Fibroblast of peridontal ligament (primary cell): ENCODE measurements around the gene PDE9A.

Source experiments
- DNase-seq: peaks from one replicate; pipeline ENCODE4 v3.0.0-alpha.2; 2010; ENCODE audit errors: extremely low read depth

The PDE9A gene

DNA sequence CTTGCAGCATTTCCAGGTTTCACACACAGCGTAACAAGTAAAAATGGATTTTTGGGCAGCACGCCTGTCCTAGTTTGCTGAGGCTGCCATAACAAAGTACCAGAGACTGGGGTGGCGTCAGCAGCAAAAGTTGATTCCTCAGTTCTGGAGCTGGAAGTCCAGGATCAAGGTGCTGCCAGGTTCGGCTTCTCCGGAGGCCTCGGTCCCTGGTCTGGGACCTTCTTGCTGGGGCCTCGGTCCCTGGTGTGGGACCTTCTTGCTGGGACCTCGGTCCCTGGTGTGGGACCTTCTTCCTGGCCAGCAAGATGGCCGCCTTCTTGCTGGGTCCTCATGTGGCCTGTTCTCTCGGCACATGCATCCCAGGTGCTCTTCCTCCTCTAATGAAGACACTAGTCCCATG lies 104.0 kb downstream of the PDE9A start:
- DNase-seq: no peak

GRCh38 chr21:42757826-42758655 lies 104.6 kb downstream of the PDE9A start:
- DNase-seq: no peak

DNA sequence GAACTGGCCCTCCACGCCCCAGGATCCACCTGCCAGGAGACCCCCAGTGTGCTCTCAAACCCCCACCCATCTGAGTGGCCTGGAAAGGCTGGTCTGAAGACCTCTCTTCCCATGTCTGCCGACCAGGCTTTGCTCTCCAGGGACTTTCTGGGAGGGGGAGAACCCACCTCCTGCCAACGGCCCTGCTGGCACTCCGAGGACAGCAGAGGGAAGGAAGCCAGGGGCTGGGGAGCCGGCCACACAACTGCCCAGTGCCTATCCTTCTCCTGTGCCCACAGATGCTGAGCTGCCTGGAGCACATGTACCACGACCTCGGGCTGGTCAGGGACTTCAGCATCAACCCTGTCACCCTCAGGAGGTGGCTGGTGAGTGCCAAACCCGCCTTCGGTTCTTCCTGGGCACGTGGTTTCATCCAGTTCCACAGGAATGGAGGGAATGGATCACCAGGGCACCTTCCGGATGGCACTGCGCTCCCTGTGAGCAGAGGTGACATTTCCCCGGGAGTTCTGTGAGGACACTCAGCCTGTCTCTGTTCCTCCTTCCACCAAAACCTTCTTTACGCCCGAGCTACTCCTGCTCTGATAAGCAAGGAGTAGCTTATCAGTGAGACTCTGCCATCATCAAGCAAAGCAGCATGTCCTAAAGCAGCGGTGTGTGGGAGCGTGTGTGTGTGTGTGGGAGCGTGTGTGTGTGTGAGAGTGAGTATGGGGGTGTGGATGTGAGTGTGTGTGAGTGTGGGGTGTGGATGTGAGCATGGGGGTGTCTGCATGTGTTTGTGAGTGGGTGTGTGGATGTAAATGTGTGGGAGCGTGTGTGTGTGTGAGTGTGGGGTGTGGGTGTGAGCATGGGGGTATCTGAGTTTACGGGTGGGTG lies 105.5 kb downstream of the PDE9A start:
- DNase-seq: no peak

GRCh38 chr21:42759594-42759927 lies 106.1 kb downstream of the PDE9A start:
- no peak for DNase-seq

GRCh38 chr21:42760361-42760950 lies 107.0 kb downstream of the PDE9A start:
- no peak for DNase-seq

GRCh38 chr21:42760951-42761751 lies 107.7 kb downstream of the PDE9A start:
- no peak for DNase-seq

DNA sequence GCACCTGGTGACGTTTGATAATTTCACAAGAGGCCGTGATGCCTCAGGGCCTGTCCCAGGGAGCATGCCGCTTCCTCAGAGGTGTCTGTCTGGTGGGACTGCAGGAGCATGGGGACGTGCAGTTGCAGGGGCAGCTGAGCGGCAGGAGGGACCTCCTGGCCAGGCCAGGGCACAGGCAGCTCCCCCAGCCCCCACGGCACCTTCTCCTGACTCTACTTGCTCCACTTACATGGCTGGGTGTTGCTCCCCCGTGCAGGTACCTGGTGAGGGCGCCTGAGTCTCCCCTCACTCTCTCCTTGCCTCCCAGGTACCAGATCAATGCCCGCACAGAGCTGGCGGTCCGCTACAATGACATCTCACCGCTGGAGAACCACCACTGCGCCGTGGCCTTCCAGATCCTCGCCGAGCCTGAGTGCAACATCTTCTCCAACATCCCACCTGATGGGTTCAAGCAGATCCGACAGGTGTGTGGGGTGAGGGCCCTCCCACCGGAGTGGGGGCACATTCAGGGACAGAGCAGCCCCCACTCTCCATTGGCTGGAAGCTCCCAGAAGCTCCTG lies 108.4 kb downstream of the PDE9A start:
- no peak for DNase-seq

DNA sequence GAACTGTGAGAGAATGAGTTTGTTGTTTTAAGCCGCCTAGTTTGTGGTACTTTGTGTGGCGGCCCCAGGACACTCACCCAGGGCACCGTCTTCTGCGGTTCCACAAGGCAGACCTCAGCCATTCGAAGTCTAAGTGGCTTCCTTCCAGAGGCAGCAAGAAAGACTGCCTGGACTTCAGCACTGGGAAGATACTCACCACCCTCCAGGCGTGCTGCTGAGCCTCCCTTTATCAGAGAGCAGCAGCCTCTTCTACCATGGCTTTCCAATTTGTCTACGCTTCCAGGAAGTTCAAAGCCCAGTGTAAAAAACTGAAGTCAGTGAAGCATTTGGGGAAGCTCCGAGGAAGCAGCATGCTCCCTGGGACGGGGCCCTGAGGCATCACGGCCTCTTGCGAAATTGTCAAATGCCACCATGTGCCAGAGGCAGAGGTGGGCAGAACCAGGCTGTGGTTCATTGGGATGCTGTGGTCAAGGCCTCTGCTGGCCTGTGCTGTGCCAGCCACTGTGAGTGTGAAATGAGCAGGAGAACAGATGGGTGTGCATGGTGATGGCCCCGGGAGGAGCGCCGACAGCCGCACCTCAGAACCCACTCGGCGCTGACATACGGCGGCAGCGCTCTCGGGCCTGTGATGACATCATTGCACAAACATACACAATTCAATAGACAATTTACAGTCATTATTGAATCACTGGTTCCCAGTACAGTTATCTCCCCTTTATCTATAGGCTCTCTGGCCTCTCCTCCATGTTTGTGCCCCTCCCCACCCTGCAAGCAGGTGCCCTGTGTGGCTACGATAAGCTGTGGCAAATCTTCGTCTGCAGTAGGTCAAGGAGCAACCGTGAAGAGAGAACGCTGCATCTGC lies 110.4 kb downstream of the PDE9A start:
- no peak for DNase-seq

DNA sequence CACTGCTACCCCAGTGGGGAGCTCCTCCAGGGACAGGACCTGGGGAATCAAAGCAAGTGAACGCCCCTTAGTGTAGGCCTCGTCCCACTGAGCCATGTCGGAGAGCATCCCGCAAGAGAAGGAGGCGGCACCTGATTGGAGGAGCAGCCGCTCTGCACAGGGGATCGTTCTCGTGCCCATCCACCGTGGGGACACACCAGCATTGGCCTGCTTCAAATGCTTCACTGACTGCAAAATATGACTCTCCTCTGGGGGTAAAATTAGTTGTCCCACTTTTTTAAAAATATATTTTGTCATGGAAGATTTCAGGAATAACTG lies 111.0 kb downstream of the PDE9A start:
- DNase-seq: no peak

GRCh38 chr21:42764883-42765282 lies 111.5 kb downstream of the PDE9A start:
- DNase-seq: no peak

DNA sequence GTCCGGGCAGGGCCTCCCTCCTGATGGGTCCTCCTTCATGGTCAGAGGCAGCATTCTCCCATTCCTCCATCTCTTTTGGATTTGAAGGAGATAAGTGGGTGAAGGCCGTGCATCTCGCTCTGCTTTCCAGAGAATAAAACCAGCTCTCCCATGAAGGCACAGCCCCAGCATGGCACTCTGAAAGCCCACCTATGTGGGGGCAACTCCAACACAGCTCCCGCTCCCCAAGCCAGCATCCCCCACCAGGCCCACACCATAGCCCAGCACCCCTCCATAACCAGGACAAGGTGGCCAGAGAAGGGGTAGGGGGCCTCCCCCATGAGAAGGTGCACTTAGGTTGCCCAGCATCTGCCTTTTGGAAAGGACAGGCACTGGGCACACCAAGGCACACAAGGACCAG lies 112.2 kb downstream of the PDE9A start:
- no peak for DNase-seq

GRCh38 chr21:42766739-42767560 lies 113.5 kb downstream of the PDE9A start:
- no peak for DNase-seq

- no peak for DNase-seq
These were observed 114.1 kb downstream of the PDE9A start for GRCh38 chr21:42767561-42767835.

DNA sequence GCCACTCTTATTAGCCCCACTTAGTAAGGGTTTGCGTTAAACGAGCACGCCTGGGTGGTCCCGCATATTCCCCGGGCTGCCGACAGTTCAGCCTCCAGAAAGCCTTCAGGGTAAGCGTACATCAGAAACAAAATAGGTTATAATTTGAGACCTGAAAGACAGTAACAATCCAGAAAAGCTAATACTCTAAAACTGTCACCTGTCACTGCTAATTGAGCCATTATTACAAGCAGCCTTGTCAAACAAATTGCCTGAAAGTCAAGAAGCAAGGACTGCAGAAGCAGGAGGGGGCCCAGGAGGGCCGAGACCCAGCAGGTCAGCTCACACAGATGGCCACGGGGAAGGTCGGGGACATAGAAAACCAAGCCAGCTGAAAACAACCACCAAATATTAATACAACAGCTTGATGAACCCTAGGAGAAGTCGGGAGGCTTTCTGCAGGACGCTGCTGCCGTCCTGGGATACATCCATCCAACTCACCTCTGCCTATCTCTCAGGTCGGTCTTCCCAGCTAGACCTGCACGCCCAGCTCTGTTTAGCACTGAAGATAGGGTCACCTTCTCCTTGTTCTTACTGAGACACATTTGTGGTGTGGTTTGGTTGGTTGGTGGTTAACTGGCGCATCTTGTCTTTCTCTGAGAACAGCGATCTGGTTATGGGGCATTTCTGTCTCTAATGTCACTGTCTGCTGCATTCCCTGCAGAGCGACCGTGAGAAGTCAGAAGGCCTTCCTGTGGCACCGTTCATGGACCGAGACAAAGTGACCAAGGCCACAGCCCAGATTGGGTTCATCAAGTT lies 115.1 kb downstream of the PDE9A start:
- DNase-seq: no peak

DNA sequence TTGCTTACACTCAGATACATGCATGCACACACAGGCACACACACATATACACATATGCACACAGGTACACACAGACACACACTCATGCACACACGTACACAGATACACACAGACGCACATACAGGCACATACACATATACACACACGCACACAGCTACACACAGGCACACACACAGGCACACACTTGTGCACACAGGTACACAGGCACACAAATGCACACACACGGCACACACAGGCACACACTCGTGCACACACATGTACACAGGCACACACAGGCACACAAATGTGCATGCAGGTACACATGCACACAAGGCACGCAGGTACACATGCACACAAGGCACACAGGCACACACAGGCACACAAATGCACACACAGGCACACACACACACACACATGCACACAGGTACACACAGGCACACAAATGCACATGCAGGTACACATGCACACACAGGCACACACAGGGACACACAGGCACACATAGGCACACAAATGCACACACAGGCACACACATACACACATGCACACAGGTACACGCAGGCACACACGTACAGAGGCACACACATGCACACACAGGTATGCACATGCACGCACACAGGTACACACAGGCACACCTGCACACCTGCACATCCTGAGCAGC lies 115.9 kb downstream of the PDE9A start:
- DNase-seq: no peak

DNA sequence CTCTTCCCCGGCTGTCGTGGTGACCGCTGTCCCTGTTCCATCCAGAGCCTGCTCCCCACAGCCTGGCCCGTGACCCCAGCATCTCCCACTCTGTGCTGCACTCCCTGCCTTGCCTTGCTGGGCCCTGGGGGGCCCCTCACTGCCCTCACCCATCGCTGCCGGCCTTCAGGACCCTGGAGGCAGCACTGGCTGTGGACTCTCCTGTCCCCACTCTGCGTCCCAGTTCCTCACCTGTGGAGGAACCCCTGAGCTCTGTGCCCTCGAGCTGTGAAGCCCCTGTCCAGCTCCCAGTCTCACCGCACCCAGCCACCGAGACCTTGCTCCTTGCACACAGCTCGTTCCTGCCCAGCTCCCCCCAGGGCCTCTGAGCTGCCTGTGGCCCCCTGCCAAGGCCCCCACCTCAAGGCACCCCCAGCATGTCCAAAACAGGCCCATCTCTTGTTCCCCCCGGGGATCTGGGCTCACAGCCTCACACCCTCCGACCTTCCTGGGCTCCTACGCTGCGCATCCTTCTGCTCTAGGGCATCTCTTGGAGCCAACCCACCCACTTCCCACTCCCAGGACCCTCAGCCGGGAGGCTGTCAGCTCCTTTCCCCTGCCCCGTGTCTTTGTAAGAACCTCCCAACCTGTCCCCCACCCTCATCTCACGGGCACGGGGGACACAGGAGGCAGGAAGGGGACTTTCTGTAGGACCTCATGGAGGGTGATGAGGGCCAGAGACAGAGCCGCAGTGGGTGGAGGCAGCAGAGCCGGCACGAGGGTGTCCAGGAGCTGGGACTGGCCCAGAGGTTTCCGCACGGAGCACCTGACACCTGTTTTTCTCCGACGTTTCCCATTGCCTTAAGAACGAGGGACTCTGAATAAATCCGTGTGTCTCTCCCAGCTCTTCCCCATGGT lies 116.6 kb downstream of the PDE9A start:
- DNase-seq: no peak

GRCh38 chr21:42770717-42771502 lies 117.5 kb downstream of the PDE9A start:
- no peak for DNase-seq
